GM19455 (cell line): ENCODE data around the gene INTS1.

Experiments
- ATAC-seq: cut with Tn5 transposase; IDR thresholded peaks from one replicate; pipeline ENCODE4 v1.9.1; 2021; ENCODE audit not compliant: unreplicated experiment

INTS1 gene

DNA sequence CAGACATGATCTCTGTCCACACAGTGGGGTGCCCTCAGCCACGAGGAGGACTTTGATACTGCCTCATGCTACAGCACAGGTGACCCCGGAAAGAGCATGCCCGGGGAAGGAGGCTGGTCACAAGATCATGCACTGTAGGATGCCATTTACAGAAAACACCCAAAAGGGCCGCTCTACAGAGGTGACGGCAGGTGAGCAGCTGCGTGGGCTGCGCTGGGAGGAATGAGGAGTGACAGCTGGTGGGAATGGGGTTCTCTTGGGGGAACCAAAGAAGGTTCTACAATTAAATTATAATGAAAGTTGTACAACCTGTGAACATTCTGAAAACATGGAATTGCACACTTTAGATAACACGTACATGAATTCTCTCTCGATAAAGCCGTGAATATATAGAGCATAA, 12.0 kb downstream of the INTS1 start:
- ATAC-seq = no peak

DNA sequence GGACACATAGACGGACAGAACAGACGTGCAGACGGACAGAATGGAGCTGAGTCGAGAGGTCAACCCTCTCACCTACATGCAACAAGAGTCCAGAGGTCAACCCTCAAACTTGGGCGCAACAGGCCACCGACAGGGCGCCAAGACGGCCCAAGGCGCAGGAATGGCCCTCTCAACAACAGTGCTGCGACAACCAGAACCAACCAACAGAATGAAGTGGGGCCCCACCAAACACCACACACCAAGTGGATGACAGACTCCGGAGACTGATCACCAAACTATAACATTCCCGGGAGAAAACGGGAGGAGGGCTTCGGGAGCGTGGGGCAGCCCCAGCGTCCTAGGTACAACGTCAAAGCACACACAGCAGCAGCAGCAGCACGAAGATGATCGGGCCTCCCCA, 13.4 kb downstream of the INTS1 start:
- ATAC-seq = no peak

DNA sequence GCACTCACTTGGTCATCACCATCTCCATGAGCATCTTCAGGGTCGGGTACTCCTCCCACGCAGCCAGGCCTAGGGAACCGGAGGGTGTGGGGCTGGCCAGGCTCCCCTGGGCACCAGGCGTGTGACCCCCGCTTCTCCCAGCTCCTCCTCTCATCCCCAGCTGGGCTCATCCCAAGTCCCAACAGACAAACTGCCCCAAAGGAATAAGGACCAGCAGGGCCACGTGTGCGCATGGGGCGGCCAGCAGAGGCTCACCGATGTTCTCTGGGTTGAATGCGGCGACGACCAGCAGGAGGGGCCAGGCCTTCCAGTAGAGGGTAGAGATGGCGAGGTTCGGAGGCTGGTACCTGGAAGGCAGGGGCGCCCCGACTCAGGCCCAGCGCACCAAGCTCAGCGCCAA, 14.9 kb downstream of the INTS1 start:
- no peak for ATAC-seq

DNA sequence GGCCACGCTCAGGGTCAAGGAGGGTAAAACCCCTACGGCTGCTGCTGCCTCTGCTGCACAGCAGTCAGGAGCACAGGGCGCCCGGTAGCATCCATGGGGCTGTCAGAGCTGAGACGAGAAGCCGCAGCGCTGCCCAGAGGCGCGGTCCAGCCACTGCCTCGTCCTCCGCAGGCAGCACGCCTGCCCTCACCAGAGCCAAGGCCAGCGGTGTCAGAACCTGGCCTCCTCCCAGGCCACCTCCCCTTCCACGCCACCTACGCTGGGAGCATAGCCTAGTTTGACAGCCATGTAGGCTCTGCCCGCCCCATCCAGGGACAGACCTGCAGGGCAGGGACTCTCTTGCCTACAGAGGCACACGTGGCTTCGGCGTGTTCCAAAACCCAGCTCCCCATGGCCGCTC, 16.2 kb downstream of the INTS1 start:
- no peak for ATAC-seq

DNA sequence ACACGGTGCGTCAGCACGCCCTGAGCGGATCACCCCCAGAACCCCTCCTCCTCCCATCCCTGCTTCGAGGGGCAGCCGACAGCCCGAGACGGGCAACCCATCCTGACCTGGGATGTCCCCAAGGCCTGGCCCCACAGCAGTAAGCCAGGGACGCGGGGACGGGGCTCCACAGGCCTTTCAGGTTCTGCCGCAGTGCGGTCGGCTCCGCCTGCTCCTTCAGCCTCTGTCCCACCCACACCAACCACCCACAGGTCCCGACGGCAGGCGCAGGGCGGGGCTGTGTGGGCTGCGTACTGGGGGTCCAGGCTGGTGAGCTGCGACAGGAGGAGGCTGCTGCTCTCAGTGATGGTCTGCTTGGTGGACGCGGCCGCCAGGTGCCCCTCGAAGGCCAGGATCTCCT, 16.7 kb downstream of the INTS1 start:
- no peak for ATAC-seq

DNA sequence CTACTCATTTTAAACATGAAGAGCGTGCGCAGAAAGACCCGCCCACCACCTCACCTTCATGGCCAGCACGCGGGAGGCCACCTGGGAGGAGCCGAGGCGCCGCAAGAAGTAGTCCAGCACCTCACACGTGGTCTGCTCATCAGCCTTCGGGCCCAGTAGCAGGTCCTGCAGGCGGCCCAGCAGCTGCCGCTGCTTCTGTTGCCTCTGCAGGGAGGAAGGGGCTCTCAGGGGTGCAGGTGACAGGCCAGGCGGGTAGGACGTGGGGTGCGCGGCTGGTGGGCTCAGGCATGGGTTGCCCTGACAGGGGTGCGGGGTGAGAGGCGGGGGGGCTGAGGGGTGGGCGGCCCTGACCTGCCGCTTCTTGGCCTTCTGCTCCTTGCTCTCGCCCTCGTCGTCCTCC, 17.6 kb downstream of the INTS1 start:
- ATAC-seq = no peak

DNA sequence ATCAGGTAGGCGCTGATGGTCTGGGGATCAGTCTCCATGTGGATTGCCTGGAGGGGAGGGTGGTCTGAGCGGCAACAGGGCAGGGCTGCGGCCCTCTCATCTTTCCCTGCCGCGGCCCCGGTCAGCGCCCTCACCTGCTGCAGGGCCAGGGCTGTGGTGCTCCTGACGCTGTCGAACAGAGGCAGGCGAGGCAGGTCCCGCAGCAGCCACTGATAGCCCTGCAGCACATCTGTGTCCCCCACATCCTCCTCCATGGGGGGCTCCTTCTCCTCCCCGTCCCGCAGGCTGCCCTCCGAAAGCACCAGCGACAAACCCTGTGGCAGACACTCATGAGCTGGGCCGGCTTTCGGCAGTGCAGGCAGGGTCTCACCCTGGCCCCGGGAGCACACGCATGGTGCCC, 19.0 kb downstream of the INTS1 start:
- ATAC-seq = no peak

DNA sequence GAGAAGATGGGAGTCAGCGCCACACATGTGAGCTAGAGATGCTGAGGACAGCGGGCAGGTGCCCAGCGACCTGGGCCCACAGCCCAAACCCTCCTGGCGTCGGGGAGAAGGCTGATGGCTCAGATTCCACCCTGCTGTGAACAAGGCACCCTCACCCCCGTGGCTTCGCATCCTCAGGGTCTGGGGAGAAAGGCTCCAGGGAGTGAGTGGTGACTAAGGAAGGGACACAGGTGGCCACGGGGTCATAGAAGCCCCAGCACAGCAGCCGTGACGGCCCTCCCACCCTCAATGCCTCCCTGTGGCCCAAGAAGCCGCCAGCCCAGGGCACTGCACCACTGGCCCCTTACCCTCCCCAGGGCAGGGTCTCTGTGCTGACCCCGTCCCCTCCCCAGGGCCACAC, 19.6 kb downstream of the INTS1 start:
- ATAC-seq = no peak

DNA sequence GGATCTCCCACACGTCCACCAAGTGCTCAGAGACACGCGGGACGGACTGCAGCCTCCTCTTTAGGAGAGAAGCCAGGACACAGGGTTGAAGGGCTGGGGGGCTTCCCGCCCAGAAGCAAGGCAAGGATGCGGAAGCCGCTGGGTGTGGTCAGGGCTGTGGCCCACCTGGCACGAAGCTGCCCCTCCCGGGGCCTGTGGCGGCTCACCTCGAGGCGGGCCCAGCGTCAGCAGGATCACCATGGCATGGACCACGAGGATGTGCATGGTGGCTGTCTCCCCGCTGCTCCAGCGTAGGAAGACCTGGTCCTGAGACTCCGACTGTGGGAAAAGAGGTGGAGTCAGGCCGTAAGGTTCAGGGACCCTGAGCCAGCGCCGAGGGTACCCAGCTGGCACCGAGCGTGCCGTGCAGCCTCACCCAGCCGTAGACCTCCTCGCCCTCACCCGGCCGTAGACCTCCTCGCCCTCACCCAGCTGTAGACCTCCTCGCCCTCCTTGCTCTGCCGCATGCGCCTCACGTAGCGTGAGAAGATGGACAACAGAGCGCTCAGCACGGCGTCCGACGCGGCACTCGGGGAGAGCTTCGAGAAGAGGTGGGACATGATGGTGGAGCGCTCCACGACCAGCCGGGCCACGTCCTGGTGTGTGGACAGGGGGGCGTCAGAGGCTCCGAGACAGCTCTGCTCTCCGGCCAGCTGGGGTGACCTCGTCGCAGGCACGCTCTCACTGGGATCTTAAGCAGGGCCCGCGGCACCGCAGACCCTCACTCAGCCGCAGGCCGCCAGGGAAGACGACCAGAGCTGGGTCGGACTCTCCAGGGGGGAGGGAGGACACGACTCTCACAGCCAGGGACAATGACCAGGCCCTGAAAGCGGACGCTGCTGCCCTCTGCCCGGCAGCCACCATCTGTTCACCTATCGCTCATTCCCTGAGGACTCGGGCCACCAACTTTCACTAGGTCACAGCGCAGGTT, 20.4 kb downstream of the INTS1 start:
- no peak for ATAC-seq

DNA sequence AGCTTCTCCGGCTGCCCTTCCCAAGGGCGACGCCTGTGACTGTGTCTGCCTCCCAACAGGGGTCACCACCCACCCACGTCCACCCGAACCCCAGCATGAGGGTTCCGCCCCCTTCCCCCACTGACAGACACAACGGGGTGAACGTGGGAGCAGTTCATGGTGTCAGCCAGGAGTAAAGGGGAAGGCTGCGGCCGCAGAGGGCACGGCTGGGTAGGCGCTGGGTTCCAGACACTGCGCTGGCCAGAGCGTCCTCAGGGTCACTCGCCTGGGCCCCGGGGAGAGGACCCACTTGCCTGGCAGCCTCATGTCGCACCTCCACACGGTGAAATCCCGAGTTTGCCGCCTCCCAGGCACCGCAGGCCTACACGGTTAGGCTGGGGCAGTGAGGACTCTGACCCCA, 21.1 kb downstream of the INTS1 start:
- no peak for ATAC-seq

DNA sequence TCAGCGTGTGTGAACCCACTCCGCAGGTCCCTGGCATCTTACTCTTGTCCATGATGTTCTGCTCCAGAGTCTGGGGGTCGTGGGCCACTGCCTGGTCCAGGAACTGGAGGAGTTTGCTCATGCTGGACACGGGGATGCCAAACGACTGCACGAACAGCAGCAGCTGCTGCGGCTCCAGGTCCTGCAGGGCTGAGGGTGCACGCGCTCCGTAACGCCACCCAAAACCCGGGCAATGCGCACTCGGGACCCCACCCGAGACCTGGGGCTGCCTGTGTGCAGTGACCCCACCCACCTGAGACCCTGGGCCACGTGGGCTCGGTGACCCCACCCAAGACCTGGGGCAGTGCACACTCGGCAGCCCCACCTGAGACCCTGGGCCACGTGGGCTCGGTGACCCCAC, 22.9 kb downstream of the INTS1 start:
- ATAC-seq = no peak

DNA sequence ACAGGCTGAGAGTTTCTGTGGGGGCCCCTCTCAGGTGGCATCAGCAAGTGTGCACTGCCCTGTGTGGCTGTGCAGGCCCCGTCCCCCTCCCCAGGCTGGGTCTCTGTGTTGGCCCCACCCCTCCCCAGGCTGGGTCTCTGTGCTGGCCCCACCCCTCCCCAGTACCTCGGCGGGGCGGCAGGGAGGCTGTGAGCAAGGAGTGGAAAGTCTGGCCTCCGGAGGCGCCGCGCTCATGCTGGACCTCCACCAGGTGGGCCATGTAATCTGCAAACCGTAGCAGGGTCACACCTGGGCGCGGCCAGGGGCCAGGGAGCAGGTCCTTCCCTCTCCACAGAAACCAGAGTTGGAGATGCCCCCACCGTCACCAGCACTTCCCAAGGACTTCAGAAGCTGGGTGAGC, 23.5 kb downstream of the INTS1 start:
- no peak for ATAC-seq

DNA sequence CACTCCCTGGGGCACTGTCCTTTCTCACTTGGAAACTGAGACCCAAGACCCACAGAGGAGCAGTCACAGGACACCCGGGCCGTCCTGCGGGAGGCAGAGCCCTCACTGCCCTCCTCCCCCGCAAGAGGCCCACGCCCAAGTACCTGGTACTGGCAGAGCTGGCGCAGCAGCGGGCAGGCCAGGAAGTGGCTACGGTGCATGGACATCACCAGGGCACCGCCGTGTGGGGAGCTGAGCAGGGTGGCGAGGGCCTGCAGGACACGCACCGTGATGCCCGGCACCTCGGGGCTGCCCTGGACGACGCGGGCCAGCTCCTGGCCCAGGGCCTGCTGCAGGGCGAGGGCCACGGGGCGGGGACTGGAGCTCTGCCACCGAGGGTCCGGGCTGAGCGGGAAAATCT, 24.9 kb downstream of the INTS1 start:
- no peak for ATAC-seq

DNA sequence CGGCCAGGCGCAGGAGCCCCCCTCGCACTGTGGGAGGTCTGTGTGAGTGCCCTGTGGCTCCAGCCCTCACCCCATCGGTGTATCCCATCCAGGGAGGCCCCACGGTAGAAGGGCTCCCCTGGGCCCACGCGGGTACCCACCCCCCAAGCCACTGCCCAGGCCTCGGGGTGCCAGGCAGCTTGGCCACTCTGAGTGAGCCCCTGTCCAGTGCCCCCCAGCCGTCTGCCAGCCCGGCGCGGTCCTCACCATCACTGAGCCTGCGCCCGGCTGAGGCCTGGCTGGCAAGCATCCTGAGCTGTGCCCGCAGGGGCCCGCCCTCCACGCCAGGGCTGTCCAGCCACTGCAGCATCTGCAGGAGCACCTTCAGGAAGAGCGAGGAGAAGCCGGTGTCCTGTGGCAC, 25.7 kb downstream of the INTS1 start:
- no peak for ATAC-seq

DNA sequence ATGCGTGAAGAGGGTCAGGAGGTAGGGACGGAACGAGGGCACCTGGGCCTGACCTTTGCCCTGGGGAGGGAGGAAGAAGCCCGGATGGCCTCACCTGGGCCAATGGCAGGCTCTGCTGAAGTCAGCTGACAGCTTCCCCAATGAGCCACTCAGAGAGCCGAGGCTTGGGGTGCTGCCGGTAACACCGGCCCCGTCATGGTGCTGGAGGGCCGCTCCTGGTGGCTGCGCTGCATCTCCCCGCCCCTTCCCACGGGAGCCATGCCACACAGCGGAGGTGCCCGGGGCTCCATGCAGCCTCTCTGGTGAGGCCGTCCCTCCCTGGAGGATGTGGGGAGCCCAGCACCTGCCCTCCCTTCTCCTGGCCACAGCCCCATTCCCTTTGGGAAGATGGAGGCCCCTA, 27.3 kb downstream of the INTS1 start:
- no peak for ATAC-seq

DNA sequence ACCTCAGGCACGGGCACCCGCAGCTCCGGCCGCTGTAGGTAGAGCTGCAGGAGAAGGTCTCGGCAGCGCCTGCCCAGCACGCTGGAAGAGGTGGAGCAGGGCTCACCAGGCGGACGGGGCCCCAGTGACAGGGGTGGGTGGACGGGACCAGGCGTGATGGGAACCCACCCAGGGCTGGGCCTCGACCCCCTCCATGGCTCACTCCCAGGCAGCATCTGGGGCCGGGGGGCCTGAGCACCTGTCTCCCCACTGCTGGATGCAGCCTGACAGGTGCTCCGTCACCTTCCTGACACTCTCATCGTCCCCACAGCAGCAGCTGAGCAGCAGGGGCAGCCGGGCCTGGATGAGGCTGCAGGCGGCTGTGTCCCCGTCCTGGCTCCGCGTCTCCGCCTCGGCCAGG, 28.2 kb downstream of the INTS1 start:
- ATAC-seq = no peak

DNA sequence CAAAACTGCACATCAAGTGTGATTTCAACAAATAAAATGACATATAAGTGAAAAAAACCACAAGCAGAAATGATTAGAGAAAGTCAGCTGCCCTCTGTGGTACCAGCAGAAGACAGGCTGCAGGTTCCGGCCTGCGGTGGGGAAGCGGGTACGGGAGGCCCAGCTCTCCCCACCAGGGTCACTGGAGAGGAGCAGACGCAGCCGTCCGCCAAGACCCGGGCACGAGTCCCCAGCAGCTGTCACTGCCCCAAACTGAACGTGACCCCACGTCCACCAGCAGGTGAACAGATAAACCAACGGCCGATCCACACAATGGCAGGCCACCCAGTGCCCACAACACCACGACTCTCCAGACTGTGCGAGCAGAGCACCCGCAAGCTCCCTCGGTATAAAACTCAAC, 28.8 kb downstream of the INTS1 start:
- ATAC-seq = no peak

DNA sequence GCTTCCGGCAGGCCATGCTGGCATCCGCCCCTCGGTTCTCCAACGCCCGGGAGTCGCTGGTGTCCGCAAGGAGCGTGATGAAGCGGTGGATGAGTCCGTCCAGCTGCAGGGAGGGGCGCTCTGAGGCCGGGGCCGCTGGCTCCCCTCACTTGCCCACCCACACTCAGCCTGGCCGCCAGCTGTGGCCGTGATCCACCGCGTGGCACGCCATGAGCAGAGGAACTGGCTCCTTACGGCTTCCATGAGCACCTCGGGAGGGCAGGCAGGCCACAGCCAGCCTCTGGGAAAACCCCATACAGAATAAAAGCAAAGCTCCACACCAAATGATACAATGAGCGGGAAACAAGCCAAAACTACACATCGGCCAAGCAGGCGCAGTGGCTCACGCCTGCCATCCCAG, 29.5 kb downstream of the INTS1 start:
- no peak for ATAC-seq

DNA sequence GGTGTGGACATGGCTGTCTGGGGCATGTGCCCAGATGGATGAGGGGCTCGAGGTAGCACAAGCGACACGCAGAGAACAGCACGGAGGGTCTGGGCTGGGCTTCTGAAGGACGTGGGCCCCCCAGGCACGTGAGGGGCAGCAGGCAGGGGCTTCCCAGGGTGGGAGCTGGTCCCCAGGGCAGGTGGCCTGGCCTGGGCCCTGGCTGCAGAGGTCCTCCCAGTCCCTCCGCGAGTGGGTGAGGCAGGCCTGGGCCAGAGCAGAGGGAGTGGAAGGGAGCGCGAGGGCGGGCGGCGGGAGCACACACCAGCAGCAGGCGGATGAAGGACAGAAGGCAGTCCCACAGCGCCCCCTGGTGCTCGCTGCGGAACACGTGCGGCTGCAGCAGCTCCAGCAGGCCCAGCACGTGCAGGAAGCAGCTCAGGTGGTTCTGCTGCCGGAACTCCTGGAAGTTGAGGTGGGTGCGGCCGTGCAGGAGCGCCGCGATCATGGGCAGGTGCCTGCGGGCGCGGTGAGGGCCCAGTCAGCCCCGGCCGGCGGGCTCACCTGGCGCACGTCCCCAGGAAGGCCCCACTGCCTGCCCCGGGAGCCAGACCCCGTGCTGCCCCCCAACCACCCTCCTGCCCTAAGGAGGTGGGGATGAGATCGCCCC, 30.2 kb downstream of the INTS1 start:
- no peak for ATAC-seq

DNA sequence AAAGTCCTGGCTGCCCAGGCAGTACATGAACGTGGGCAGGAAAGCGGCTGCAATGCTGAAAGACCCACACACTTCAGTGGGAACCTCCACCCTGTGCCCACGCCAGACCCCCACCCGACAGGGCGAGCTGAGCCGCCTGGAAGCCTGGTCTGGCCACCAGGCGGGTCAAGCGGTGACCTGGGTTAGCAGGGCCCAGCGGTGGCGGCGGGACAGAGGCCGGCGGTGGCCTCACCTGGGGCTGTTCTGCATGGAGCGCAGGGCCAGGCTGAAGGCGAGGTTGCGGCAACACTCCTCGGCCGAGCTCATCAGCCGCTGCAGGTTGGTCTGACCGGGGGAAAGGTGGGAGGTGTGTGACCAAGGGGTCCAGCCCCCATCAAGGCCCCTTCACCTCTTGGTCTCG, 33.3 kb downstream of the INTS1 start:
- ATAC-seq = no peak

DNA sequence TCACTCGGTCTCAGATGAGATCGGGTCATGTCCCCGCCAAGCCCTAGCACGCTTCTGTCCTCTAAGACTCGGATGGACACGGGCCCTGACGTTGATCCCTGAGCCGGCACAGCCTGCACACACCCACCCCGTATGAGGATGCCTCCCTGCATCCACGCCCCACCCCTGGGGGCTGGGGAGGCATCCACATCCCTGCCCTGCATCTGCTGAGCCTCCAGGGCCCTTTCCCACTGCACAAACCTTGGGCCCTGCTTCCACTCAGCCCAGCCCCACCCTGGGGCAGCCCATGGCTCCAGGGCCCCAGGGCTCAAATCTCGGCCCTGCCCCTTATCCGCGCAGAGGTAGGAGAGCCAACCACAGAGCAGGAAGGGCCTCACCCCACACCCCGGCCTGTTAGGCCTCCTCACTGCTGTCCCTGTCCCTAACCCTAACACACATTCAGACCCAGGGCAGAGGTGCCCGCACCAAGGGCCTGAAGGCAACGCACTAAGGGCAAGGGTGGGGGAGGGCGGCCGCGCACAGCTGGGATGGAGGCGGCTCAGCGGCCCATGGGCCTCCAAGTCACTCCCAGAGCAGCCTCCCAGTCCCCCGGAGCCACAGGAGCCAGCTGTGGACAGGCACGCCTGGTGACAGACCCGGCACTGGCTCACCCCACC, 35.4 kb downstream of the INTS1 start:
- ATAC-seq = no peak

DNA sequence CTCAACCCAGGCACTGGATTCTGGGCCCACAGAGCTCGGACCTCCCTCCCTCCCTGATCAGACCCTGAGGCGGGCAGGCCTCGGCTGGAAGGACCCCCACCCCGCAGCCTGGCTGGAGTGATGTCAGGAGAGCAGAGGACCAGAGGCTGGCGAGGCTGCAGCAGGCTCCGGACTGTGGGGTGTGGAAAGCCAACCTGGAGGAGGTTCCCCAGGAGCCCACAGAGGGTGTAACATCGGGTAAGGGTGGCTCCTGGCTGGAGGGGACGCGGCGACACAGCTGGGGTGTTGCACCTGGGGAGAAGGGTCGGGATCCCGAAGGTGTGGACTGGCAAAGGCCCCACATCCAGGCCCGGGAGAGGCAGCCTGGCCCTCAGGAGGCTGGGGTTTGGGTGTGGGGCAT, 36.0 kb downstream of the INTS1 start:
- ATAC-seq = no peak
